ENCODE data around the gene HLA-B.

- TF ChIP-seq POLR2A (IDR thresholded peaks at IDR 0.05) = no peak
- no peak for TF ChIP-seq CTCF (IDR thresholded peaks at IDR 0.05)
- TF ChIP-seq POLR2AphosphoS5 (IDR thresholded peaks at IDR 0.05) = no peak
These were observed 48.2 kb downstream of the HLA-B start for GRCh38 chr6:31308845-31309175.

Data from suprapubic skin (tissue), 4 donors.